ENCODE measurements around the gene CDKN2AIP.
A peak's percentile ranks its signal among the peaks of the same experiment; 100 is the strongest.

The CDKN2AIP gene

GRCh38 chr4:183407128-183407585 lies 37.3 kb upstream of the CDKN2AIP start:
- peak; percentile 91 for TF ChIP-seq CTCF (IDR thresholded peaks at IDR 0.05; ENCODE audit: control insufficient read depth, extremely low read depth, insufficient read depth)
- no peak for DNase-seq (ENCODE audit: low read depth)
- H3K4me3 ChIP-seq (ENCODE audit: low read depth, low read length) = peak overlapping the region; percentile 51

- TF ChIP-seq CTCF (IDR thresholded peaks at IDR 0.05; ENCODE audit: control insufficient read depth, extremely low read depth, insufficient read depth) = no peak
- peak overlapping the region; percentile 51 for H3K4me3 ChIP-seq (ENCODE audit: low read depth, low read length)
- DNase-seq (ENCODE audit: low read depth) = no peak
Measured at GRCh38 chr4:183407635-183408464, 36.6 kb upstream of the CDKN2AIP start.

GRCh38 chr4:183408796-183409195 lies 35.6 kb upstream of the CDKN2AIP start:
- DNase-seq (ENCODE audit: low read depth) = no peak
- no peak overlapping the region for H3K4me3 ChIP-seq (ENCODE audit: low read depth, low read length)
- no peak for TF ChIP-seq CTCF (IDR thresholded peaks at IDR 0.05; ENCODE audit: control insufficient read depth, extremely low read depth, insufficient read depth)

- no peak for DNase-seq (ENCODE audit: low read depth)
- TF ChIP-seq CTCF (IDR thresholded peaks at IDR 0.05; ENCODE audit: control insufficient read depth, extremely low read depth, insufficient read depth) = no peak
- no peak overlapping the region for H3K4me3 ChIP-seq (ENCODE audit: low read depth, low read length)
Measured at GRCh38 chr4:183409483-183409882, 35.0 kb upstream of the CDKN2AIP start.

DNA sequence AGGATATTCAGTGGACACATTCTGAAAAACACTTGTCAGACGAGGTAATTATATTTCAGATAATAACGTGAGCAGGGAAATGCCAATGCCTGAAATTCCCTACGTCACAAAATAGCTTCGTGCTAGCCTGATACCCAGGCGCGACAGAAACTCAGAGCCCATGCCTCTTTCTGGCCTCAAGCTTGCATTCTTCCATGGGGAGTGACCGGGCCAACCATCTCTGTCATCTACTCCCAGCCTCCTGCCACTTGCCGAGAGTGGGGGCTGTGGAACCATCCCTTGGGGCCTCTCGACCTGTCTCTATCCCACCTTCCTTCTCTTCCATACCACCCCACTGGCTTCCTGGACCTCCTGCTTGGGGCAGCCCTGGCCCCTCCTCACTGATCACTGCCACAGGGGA lies 34.5 kb upstream of the CDKN2AIP start:
- TF ChIP-seq CTCF (IDR thresholded peaks at IDR 0.05; ENCODE audit: control insufficient read depth, extremely low read depth, insufficient read depth) = no peak
- H3K4me3 ChIP-seq (ENCODE audit: low read depth, low read length) = no peak overlapping the region
- DNase-seq (ENCODE audit: low read depth) = no peak

GRCh38 chr4:183411291-183411861 lies 33.1 kb upstream of the CDKN2AIP start:
- no peak for TF ChIP-seq CTCF (IDR thresholded peaks at IDR 0.05; ENCODE audit: control insufficient read depth, extremely low read depth, insufficient read depth)
- H3K4me3 ChIP-seq (ENCODE audit: low read depth, low read length) = no peak overlapping the region
- no peak for DNase-seq (ENCODE audit: low read depth)
